Sigmoid colon (tissue), 4 donors: ENCODE measurements around the gene NCR3LG1.

ENCODE experiments used
- POLR2AphosphoS5 ChIP-seq, 4 donors: sonication (generic); formaldehyde crosslinking; IDR thresholded peaks; one replicate each; pipeline ENCODE4 v1.6.1; 2017; ENCODE audit warnings: antibody characterized with exemption in 4 of 4
- TF ChIP-seq, protein P1 (sequence below), 4 experiments: fragments of 450-650 bp in 3 of 4; fragments of 200-600 bp in 1 of 4; IDR thresholded peaks; one replicate each; pipeline ENCODE4 v1.5.1; 2016 to 2019; ENCODE audit warnings: antibody characterized with exemption in 4 of 4, mild to moderate bottlenecking in 3 of 4, moderate library complexity in 2 of 4

DNA sequence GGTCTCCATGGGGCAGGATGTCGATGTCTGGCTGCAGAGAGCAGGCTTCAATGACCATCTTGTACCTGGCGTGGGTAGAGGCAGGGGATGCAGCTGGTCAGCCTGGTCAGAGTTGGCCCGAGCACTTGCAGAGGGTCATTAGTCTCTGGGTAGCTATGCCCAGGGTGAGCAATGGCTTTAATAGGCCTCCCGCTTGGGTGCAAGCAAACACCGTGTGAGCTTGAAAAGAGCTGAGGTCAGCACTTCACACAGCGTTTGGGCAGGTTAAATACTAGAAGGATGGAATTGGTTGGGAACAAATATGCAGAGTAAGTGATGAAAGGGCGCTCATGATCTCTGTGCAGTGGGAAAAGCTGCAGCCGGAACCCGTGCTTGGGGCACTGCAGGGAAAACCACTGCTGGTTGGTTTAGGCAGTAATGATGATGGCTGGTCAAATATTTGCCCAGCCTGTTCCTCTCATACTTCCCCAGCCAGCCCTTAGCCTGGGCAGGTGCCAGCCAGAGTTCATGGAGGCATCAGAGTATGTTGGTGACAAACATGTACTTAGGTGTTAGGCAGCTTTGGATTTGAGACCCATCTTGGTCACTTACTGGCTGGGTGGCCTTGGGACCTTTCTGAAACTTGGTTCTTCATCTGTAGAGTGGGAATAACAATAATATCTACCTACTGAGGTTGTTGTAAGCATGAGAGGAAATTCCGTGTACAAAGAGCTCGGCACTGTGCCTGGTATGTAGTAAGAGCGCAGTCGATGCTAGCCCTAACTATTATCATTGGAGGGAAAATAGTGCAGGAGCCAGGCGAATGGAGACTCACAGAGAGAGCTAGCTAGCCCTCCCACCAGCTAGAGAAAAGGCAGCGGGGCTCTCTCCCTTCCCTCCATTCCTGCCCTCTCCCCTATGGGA lies 62.1 kb downstream of the NCR3LG1 start:
- no peak for TF ChIP-seq POLR2AphosphoS5 (IDR thresholded peaks at IDR 0.05)
- TF ChIP-seq, protein P1, sequence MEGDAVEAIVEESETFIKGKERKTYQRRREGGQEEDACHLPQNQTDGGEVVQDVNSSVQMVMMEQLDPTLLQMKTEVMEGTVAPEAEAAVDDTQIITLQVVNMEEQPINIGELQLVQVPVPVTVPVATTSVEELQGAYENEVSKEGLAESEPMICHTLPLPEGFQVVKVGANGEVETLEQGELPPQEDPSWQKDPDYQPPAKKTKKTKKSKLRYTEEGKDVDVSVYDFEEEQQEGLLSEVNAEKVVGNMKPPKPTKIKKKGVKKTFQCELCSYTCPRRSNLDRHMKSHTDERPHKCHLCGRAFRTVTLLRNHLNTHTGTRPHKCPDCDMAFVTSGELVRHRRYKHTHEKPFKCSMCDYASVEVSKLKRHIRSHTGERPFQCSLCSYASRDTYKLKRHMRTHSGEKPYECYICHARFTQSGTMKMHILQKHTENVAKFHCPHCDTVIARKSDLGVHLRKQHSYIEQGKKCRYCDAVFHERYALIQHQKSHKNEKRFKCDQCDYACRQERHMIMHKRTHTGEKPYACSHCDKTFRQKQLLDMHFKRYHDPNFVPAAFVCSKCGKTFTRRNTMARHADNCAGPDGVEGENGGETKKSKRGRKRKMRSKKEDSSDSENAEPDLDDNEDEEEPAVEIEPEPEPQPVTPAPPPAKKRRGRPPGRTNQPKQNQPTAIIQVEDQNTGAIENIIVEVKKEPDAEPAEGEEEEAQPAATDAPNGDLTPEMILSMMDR (IDR thresholded peaks at IDR 0.05): no peak
